ENCODE data around the gene MORN5. TPM values are rescaled to one million over a fixed set of nuclear protein-coding genes. Genes with fewer than 3 reads are reported as not detected.

The MORN5 gene
- total RNA-seq, 2 donors from 2014 or later: 2.1 TPM; not detected in 1

DNA sequence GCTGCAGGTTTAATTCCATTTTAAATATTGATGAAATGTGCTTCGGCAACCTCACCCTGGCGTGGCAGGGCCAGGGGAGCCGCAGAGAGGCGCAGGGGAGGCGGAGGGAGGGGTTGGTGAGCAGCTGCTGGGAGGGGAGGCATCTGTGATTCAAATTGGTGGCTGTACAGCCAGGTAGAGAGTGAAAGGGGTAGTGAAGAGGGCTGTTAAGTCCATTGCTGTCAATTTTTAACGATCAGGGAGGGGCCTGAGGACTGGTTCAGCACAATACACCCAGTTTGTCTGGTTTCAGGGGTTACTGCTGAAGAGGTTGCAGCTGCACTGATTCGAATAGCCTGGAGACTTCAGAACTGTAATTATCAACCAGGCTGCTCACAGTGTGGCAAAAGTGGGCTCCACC is 37.7 kb downstream of the MORN5 start:
- Histone ChIP-seq H3K36me3 (no peaks in the 10 kb centered on the region), H3K4me1 (replicated peaks) (no peaks in the 10 kb centered on the region), H3K4me3 (no peak overlapping the region), H3K9me3 (no peaks in the 10 kb centered on the region), H3K27me3 (replicated peaks; ENCODE audit: insufficient read depth) (no peaks in the 10 kb centered on the region), H3K27ac (no peak overlapping the region)
- TF ChIP-seq POLR2A (IDR thresholded peaks at IDR 0.05): no peak
- TF ChIP-seq POLR2AphosphoS5 (IDR thresholded peaks at IDR 0.05): no peak
- intact Hi-C loops (cut with DNase I): no loop called here
- 42% methylated on average over 7 of the region's 7 CpGs for WGBS
- DNase-seq (ENCODE audit: low spot score): no peak

DNA sequence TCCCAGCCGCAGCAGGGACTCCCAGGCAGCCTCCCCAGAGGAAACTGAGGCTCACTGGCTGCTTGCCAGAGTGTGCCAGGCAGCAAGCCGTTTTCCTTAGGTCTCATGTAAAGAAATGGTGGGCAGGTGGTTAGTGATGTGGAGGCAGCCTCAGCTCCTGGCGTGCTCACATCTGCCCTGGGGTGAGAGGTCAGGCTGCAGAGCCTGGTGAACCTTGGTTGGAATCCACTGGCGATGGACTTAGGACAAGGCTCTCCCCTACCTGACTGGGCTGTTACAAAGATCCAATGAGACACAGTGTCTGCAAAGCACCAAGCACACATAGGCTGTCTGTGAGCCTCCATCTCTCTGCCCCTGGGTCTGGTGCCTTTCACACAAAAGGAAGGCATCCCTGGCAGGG is 38.2 kb downstream of the MORN5 start:
- H3K27ac ChIP-seq: no peak overlapping the region
- no peak overlapping the region for H3K4me3 ChIP-seq
- no peak for TF ChIP-seq POLR2A (IDR thresholded peaks at IDR 0.05)
- TF ChIP-seq, protein P1, sequence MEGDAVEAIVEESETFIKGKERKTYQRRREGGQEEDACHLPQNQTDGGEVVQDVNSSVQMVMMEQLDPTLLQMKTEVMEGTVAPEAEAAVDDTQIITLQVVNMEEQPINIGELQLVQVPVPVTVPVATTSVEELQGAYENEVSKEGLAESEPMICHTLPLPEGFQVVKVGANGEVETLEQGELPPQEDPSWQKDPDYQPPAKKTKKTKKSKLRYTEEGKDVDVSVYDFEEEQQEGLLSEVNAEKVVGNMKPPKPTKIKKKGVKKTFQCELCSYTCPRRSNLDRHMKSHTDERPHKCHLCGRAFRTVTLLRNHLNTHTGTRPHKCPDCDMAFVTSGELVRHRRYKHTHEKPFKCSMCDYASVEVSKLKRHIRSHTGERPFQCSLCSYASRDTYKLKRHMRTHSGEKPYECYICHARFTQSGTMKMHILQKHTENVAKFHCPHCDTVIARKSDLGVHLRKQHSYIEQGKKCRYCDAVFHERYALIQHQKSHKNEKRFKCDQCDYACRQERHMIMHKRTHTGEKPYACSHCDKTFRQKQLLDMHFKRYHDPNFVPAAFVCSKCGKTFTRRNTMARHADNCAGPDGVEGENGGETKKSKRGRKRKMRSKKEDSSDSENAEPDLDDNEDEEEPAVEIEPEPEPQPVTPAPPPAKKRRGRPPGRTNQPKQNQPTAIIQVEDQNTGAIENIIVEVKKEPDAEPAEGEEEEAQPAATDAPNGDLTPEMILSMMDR (IDR thresholded peaks at IDR 0.05): no peak
- no peaks in the 10 kb centered on the region for H3K36me3 ChIP-seq
- 68% methylated on average over 4 of the region's 4 CpGs for WGBS
- intact Hi-C loops (cut with DNase I): no loop called here
- DNase-seq (ENCODE audit: low spot score): no peak
- no peaks in the 10 kb centered on the region for H3K27me3 ChIP-seq (replicated peaks; ENCODE audit: insufficient read depth)
- H3K4me1 ChIP-seq (replicated peaks): no peaks in the 10 kb centered on the region
- no peaks in the 10 kb centered on the region for H3K9me3 ChIP-seq

DNA sequence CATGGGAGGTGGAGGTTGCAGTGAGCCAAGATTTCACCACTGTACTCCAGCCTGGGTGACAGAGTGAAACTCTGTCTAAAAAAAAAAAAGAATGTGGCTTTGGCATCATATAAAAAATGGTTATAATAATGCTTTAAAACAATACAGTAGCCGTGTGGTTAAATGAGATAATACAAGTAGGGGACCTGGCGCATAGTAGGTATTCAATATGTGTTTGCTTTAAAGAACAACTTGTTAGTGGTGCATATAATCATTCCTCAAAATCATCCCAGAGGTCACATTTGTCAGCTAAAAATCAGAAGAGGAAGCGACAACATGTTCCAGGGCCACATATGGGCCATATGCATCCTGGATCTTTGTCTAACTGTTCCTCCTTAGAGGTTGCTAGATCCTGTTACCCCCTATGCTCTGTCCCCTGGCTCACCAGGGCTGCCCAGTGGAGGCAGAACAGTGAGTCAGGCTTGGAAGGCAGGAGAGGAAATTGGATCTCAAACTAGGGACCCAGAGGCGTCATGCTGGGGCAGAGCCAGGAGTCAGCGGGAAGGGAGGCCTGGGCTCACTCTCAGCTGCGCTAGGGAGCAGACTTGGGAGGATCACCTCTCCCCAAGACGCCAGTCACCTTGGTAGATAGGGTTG is 41.4 kb downstream of the MORN5 start:
- WGBS: 89% methylated on average over 7 of the region's 7 CpGs
- Histone ChIP-seq H3K4me1 (replicated peaks) (no peaks in the 10 kb centered on the region), H3K27me3 (replicated peaks; ENCODE audit: insufficient read depth) (no peaks in the 10 kb centered on the region), H3K36me3 (no peaks in the 10 kb centered on the region), H3K9me3 (no peaks in the 10 kb centered on the region), H3K27ac (no peak overlapping the region), H3K4me3 (no peak overlapping the region)
- TF ChIP-seq POLR2AphosphoS5 (IDR thresholded peaks at IDR 0.05): no peak
- TF ChIP-seq, protein P1 (IDR thresholded peaks at IDR 0.05): no peak
- TF ChIP-seq POLR2A (IDR thresholded peaks at IDR 0.05): no peak
- no peak for DNase-seq (ENCODE audit: low spot score)
- intact Hi-C loops (cut with DNase I): no loop called here

DNA sequence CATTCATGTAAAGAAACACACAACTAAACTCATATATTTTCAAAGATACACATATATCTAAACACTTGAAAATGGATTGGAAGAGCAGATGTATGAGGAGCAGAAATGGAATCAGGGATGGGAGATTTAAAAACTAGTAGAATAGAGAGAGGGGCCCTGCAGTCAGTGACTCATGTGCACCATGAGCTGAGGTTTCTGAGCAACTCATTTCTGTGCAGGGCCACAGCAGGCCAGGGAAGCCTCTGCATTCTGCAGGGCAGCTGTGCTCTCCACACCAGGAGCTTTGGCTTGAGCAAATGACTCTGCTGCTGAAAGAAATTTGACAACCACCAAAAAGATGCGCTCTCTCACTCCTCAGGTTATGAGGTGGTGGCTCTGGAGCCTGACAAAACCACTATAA is 41.9 kb downstream of the MORN5 start:
- H3K27me3 ChIP-seq (replicated peaks; ENCODE audit: insufficient read depth): no peaks in the 10 kb centered on the region
- TF ChIP-seq POLR2AphosphoS5 (IDR thresholded peaks at IDR 0.05) (no peak), POLR2A (IDR thresholded peaks at IDR 0.05) (no peak)
- TF ChIP-seq, protein P1 (IDR thresholded peaks at IDR 0.05): no peak
- no peak for DNase-seq (ENCODE audit: low spot score)
- WGBS: 92% methylated on average over 1 of the region's 1 CpG
- H3K4me1 ChIP-seq (replicated peaks): no peaks in the 10 kb centered on the region
- H3K9me3 ChIP-seq: no peaks in the 10 kb centered on the region
- H3K36me3 ChIP-seq: no peaks in the 10 kb centered on the region
- H3K4me3 ChIP-seq: no peak overlapping the region
- intact Hi-C loops (cut with DNase I): no loop called here
- no peak overlapping the region for H3K27ac ChIP-seq

DNA sequence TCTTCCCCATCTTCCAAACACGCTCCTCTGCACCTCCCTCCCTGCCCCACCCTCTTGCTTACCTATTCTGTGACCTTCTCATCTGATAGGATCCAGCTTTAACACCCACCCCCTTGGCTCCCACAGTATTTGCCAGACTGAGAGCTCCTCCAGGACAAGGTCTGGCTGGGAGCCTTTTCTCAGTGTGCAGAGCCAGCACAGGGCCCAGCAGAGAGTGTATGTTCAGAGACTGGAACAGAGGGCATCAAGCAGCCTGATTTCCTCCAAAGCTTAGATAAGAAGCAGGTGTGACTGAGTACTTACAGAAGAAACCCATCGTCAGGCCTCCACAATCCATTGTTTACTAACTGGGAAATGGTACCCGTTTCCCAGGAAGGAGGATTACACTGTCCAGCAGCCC is 42.4 kb downstream of the MORN5 start:
- no peak for DNase-seq (ENCODE audit: low spot score)
- intact Hi-C loops (cut with DNase I): no loop called here
- WGBS: 59% methylated on average over 3 of the region's 3 CpGs
- Histone ChIP-seq H3K27ac (no peak overlapping the region), H3K9me3 (no peaks in the 10 kb centered on the region), H3K27me3 (replicated peaks; ENCODE audit: insufficient read depth) (no peaks in the 10 kb centered on the region), H3K4me1 (replicated peaks) (no peaks in the 10 kb centered on the region), H3K4me3 (no peak overlapping the region), H3K36me3 (no peaks in the 10 kb centered on the region)
- TF ChIP-seq POLR2A (IDR thresholded peaks at IDR 0.05): no peak
- TF ChIP-seq POLR2AphosphoS5 (IDR thresholded peaks at IDR 0.05): no peak
- TF ChIP-seq, protein P1 (IDR thresholded peaks at IDR 0.05): no peak
